ENCODE results near the gene MRGPRD.

MRGPRD gene

DNA sequence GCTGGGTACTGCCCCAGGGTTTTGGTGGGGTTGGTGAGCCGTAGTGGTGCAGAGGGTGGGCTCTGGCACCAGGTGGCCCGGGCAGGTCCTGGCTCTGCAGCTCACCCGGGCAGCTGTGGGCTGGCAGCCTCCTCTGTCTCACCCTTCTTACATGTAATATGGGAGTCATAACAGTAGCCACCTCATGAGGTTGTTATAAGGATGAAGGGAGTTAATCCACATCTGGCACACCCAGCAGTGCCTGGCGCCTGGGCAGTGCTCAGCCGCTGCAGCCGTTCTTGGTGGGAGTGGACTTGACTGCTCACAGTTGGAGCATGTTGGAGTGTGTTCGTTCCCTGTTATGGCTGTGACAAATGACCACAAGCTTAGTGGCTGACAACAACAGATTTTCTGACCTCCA, 48.4 kb downstream of the MRGPRD start:
- no peak for DNase-seq (ENCODE audit: low read depth, low spot score)

- DNase-seq (ENCODE audit: low read depth, low spot score): no peak
Measured at GRCh38 chr11:68931911-68932310, 48.9 kb downstream of the MRGPRD start.

GRCh38 chr11:68930991-68931855, 49.6 kb downstream of the MRGPRD start:
- no peak for DNase-seq (ENCODE audit: low read depth, low spot score)

All from activated naive CD8-positive, alpha-beta T cell treated with anti-CD3 and anti-CD28 coated beads, Interleukin-2, amount 50 U/mL, for 16 hours (primary cell).